22Rv1 (cell line): ENCODE results near the gene ATP10B.

ENCODE experiments used
- H3K27ac ChIP-seq: fragments of 450-650 bp; 2 replicates; pipeline ENCODE4 v1.5.1; 2017
- CTCF ChIP-seq: fragments of 450-650 bp; IDR thresholded peaks from 2 replicates; pipeline ENCODE4 v1.5.1; 2017; ENCODE audit warnings: mild to moderate bottlenecking
- ZFX ChIP-seq: fragments of 450-650 bp; IDR thresholded peaks from 2 replicates; pipeline ENCODE4 v1.6.1; 2017; ENCODE audit warnings: antibody characterized with exemption, borderline replicate concordance

The ATP10B gene

GRCh38 chr5:160757194-160757593 lies 94.8 kb downstream of the ATP10B start:
- no peak for TF ChIP-seq CTCF
- no peak for TF ChIP-seq ZFX
- H3K27ac ChIP-seq, result no peak overlapping the region

- H3K27ac ChIP-seq, result no peak overlapping the region
- TF ChIP-seq CTCF, result no peak
Observed at GRCh38 chr5:160750938-160751657, 100.9 kb downstream of the ATP10B start.

GRCh38 chr5:160749682-160750081 lies 102.3 kb downstream of the ATP10B start:
- H3K27ac ChIP-seq, result no peak overlapping the region

GRCh38 chr5:160749026-160749425 lies 103.0 kb downstream of the ATP10B start:
- H3K27ac ChIP-seq, result no peak overlapping the region
- TF ChIP-seq CTCF, result no peak
- no peak for TF ChIP-seq ZFX

More at GRCh38 chr5:160749682-160750081, 102.3 kb downstream of the ATP10B start:
- TF ChIP-seq ZFX, result no peak
- no peak for TF ChIP-seq CTCF

GRCh38 chr5:160747987-160748386 lies 104.0 kb downstream of the ATP10B start:
- TF ChIP-seq CTCF (no peak), ZFX (no peak)

GRCh38 chr5:160747559-160747958 lies 104.5 kb downstream of the ATP10B start:
- TF ChIP-seq ZFX (no peak), CTCF (no peak)
- H3K27ac ChIP-seq, result no peak overlapping the region

More at GRCh38 chr5:160747987-160748386, 104.0 kb downstream of the ATP10B start:
- H3K27ac ChIP-seq, result no peak overlapping the region

- TF ChIP-seq ZFX (no peak), CTCF (no peak)
- no peak overlapping the region for H3K27ac ChIP-seq
Observed at GRCh38 chr5:160744268-160745101, 107.5 kb downstream of the ATP10B start.
